ENCODE data around the gene SMARCA2. TPM values are rescaled to one million over a fixed set of nuclear protein-coding genes. Genes with fewer than 3 reads are reported as not detected.

Gene SMARCA2
- 45.9 and 95.8 TPM in 2 replicates for total RNA-seq (ENCODE audit: low replicate concordance)

GRCh38 chr9:2014696-2015580 is at the start of gene SMARCA2:
Gene SMARCA2, plus strand, starts transcription at chr9:2015347. Its CDS starts 13,676 bp downstream, at chr9:2029023.

